Upper lobe of right lung (tissue), 1 donor: ENCODE measurements around the gene NDUFA11. TPM values are rescaled to one million over a fixed set of nuclear protein-coding genes. Genes with fewer than 3 reads are reported as not detected.

Experiments used
- ATAC-seq: fragments of 200-7000 bp; cut with Tn5 transposase; one replicate; pipeline ENCODE4 v1.9.1; 2020; ENCODE audit warnings: mild to moderate bottlenecking, moderate library complexity
- DNase-seq: peaks from one replicate; pipeline ENCODE4 v3.0.0-alpha.2; 2020
- H3K27ac ChIP-seq: fragments of 200-600 bp; one replicate; pipeline ENCODE4 v1.8.0; 2022
- H3K27me3 ChIP-seq: fragments of 200-600 bp; one replicate; pipeline ENCODE4 v1.8.0; 2022; ENCODE audit warnings: mild to moderate bottlenecking
- H3K36me3 ChIP-seq: fragments of 200-600 bp; one replicate; pipeline ENCODE4 v1.8.0; 2022
- H3K4me1 ChIP-seq: fragments of 200-600 bp; one replicate; pipeline ENCODE4 v1.8.0; 2022
- H3K4me3 ChIP-seq: fragments of 200-600 bp; one replicate; pipeline ENCODE4 v1.8.0; 2022; ENCODE audit warnings: mild to moderate bottlenecking
- H3K9me3 ChIP-seq: fragments of 200-600 bp; one replicate; pipeline ENCODE4 v1.8.0; 2022
- CTCF ChIP-seq: fragments of 200-600 bp; IDR thresholded peaks from one replicate; pipeline ENCODE4 v1.8.0; 2022; ENCODE audit warnings: antibody characterized with exemption
- intact Hi-C: fragments of 100-400 bp; cut with DNase I; formaldehyde crosslinking; loops from one replicate; pipeline ENCODE4 v1.11.0; 2022
- total RNA-seq: library from RNA; stranded (reverse); fragmentation: NEBNext Ultra II Directional; extraction: Animal tissue kit (Norgen Biotek cat#: 25700); gene quantifications from one replicate; pipeline ENCODE4 v1.2.1, GENCODE V29; 2021
- donor health status: DM: no; HTN: yes; CAD: no; lungs with severe emphysema.

The NDUFA11 gene
- total RNA-seq, 1 donor from 2014 or later, result 134 TPM

DNA sequence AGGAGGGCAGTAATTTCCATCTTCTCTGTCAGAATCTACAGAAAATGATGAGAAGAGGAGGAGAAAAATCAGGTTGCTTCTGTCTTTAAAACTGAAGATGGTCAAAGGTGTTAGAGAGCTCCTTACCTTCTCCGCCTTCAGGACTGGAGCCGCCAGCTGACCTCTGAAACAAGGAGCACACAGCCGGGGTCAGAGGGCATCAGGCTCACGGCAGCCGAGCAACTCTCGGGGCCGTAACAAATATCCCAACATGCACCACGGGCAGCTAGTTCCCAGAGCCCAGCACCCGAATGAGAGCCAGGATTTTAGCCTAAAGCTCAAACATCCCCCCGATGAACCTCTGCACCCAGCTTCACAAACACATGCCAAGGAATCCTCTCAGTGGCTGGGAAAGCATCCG, 38.1 kb upstream of the NDUFA11 start:
- TF ChIP-seq CTCF, result no peak
- DNase-seq, result no peak
- no peaks in the 10 kb centered on the region for H3K9me3 ChIP-seq
- H3K4me1 ChIP-seq, result peaks cover 3% of the 10 kb centered on the region
- no peak overlapping the region for H3K27ac ChIP-seq
- no peak for ATAC-seq
- H3K36me3 ChIP-seq, result peaks cover 27% of the 10 kb centered on the region
- no peaks in the 10 kb centered on the region for H3K27me3 ChIP-seq
- H3K4me3 ChIP-seq, result no peak overlapping the region
- intact Hi-C loops, result no loop called here

GRCh38 chr19:5940260-5941208, 36.9 kb upstream of the NDUFA11 start:
- Histone ChIP-seq H3K27ac (no peak overlapping the region), H3K4me3 (no peak overlapping the region), H3K36me3 (peaks cover 27% of the 10 kb centered on the region), H3K27me3 (no peaks in the 10 kb centered on the region), H3K4me1 (peaks cover 10% of the 10 kb centered on the region), H3K9me3 (no peaks in the 10 kb centered on the region)
- TF ChIP-seq CTCF, result no peak
- DNase-seq (no peak), ATAC-seq (no peak)
- intact Hi-C loops, result no loop called here

GRCh38 chr19:5937550-5937949, 34.0 kb upstream of the NDUFA11 start:
- H3K4me1 ChIP-seq, result peaks cover 30% of the 10 kb centered on the region
- intact Hi-C loops, result no loop called here
- ATAC-seq, result no peak
- peaks cover 28% of the 10 kb centered on the region for H3K36me3 ChIP-seq
- no peak overlapping the region for H3K27ac ChIP-seq
- no peak overlapping the region for H3K4me3 ChIP-seq
- DNase-seq, result no peak
- no peaks in the 10 kb centered on the region for H3K27me3 ChIP-seq
- H3K9me3 ChIP-seq, result no peaks in the 10 kb centered on the region
- TF ChIP-seq CTCF, result no peak

DNA sequence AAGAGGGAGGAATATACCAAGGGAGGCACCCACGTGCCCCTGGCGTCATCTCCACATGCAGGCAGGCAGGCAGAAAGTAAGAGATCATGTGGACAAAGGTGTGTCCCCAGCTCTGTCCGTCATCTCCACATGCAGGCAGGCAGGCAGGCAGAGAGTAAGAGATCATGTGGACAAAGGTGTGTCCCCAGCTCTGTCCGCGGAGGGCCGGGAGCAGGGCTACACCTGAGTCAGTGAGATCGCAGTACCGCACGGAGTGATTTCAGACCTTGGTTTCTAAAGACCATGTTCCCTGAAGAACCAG, 32.7 kb upstream of the NDUFA11 start:
- peaks cover 37% of the 10 kb centered on the region for H3K36me3 ChIP-seq
- ATAC-seq (no peak), DNase-seq (no peak)
- peaks cover 30% of the 10 kb centered on the region for H3K4me1 ChIP-seq
- no peaks in the 10 kb centered on the region for H3K9me3 ChIP-seq
- TF ChIP-seq CTCF, result no peak
- no peak overlapping the region for H3K4me3 ChIP-seq
- intact Hi-C loops, result no loop called here
- no peaks in the 10 kb centered on the region for H3K27me3 ChIP-seq
- peak overlapping the region; percentile 47 for H3K27ac ChIP-seq

- no peak for TF ChIP-seq CTCF
- intact Hi-C loops, result no loop called here
- Histone ChIP-seq H3K27me3 (no peaks in the 10 kb centered on the region), H3K36me3 (peaks cover 37% of the 10 kb centered on the region), H3K9me3 (no peaks in the 10 kb centered on the region), H3K4me1 (peaks cover 30% of the 10 kb centered on the region), H3K4me3 (no peak overlapping the region), H3K27ac (peak overlapping the region; percentile 47)
- DNase-seq, result no peak
- ATAC-seq, result peak; percentile 9
These were observed 32.1 kb upstream of the NDUFA11 start for GRCh38 chr19:5935473-5936291.
